ENCODE measurements around the gene DNMT3B. TPM values are rescaled to one million over a fixed set of nuclear protein-coding genes. Genes with fewer than 3 reads are reported as not detected.

DNMT3B gene
- total and polyA plus RNA-seq, 4 donors, result 0.26 to 2.8 (median 0.60) TPM

DNA sequence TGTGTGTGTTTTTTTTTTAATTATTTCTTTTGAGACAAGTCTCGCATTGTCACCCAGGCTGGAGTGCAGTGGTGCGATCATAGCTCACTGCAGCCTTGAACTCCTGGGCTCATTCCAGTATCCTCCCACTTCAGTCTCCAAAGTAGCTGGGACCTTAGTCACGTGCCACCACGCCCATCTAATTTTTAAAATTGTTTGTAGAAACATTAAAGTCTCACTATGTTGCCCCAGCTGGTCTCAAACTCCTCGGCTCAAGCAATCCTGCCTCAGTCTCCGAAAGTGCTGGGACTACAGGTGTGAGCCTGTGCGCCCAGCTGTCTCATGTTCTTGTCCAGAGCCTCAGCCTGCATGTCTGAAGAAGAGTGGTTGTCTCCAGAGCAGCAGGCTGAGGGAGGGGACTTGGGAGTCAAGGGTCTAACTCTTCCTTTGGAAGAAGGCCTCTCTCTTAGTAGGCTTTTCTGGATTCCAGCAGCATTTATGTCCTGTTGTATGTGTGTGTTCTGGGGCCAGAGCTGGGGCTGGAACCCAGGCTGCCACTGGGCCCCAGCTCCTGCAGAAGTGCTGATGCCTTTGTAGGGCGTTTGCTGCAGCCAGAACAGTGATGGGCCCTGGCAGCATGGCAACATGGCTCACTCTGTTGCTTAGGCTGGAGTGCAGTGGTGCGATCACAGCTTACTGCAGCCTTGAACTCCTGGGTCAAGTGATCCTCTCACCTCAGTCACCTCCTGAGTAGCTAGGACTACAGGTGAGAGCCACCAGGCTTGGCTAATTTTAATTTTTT is 5.4 kb downstream of the DNMT3B start:
- Histone ChIP-seq H3K27me3 (ENCODE audit: control insufficient read depth in 4 of 4, insufficient read depth in 4 of 4, low read length in 3 of 4) (no peaks in the 10 kb centered on the region), H3K4me1 (ENCODE audit: control insufficient read depth in 4 of 4, insufficient read depth in 4 of 4, low read length in 3 of 4) (peaks cover 2 to 13% (median 10%) of the 10 kb centered on the region in 4 donors), H3K27ac (ENCODE audit: low read depth in 1 of 2, low read length in 2 of 2) (no peak overlapping the region), H3K36me3 (ENCODE audit: control insufficient read depth in 4 of 4, insufficient read depth in 3 of 4, low read depth in 1 of 4, low read length in 3 of 4) (no peaks in the 10 kb centered on the region), H3K9ac (ENCODE audit: low read depth in 1 of 2, low read length in 2 of 2) (no peak overlapping the region), H3K9me3 (ENCODE audit: control insufficient read depth in 4 of 4, low read length in 3 of 4) (no peaks in the 10 kb centered on the region), H3K4me3 (ENCODE audit: low read depth in 1 of 3, low read length in 3 of 3) (no peak overlapping the region)
- DNase-seq (ENCODE audit: low spot score), result no peak
- WGBS, result 93% methylated on average over 9 of the region's 9 CpGs
- no peak for TF ChIP-seq TAF1 (conservative IDR thresholded peaks at IDR 0.05)
- no peak for TF ChIP-seq FOXA2 (IDR thresholded peaks at IDR 0.05)
- no peak for TF ChIP-seq RAD21 (IDR thresholded peaks at IDR 0.05)
- TF ChIP-seq SP1 (IDR thresholded peaks at IDR 0.05), result no peak
- no peak for TF ChIP-seq JUND (IDR thresholded peaks at IDR 0.05)
- TF ChIP-seq, protein P1, sequence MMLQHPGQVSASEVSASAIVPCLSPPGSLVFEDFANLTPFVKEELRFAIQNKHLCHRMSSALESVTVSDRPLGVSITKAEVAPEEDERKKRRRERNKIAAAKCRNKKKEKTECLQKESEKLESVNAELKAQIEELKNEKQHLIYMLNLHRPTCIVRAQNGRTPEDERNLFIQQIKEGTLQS (IDR thresholded peaks at IDR 0.05), result no peak
- TF ChIP-seq YY1 (IDR thresholded peaks at IDR 0.05), result no peak
- TF ChIP-seq, protein P2, sequence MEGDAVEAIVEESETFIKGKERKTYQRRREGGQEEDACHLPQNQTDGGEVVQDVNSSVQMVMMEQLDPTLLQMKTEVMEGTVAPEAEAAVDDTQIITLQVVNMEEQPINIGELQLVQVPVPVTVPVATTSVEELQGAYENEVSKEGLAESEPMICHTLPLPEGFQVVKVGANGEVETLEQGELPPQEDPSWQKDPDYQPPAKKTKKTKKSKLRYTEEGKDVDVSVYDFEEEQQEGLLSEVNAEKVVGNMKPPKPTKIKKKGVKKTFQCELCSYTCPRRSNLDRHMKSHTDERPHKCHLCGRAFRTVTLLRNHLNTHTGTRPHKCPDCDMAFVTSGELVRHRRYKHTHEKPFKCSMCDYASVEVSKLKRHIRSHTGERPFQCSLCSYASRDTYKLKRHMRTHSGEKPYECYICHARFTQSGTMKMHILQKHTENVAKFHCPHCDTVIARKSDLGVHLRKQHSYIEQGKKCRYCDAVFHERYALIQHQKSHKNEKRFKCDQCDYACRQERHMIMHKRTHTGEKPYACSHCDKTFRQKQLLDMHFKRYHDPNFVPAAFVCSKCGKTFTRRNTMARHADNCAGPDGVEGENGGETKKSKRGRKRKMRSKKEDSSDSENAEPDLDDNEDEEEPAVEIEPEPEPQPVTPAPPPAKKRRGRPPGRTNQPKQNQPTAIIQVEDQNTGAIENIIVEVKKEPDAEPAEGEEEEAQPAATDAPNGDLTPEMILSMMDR (IDR thresholded peaks at IDR 0.05; ENCODE audit: low read depth, low read length, missing input control), result no peak
- TF ChIP-seq GABPA (IDR thresholded peaks at IDR 0.05 in 1 of 2, conservative IDR thresholded peaks at IDR 0.05 in 1 of 2), result no peak
- no peak for TF ChIP-seq FOXA1 (IDR thresholded peaks at IDR 0.05)
- TF ChIP-seq RXRA (IDR thresholded peaks at IDR 0.05), result no peak
- no peak for TF ChIP-seq NR2F2 (IDR thresholded peaks at IDR 0.05)
- TF ChIP-seq, protein P3, sequence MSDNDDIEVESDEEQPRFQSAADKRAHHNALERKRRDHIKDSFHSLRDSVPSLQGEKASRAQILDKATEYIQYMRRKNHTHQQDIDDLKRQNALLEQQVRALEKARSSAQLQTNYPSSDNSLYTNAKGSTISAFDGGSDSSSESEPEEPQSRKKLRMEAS (IDR thresholded peaks at IDR 0.05), result no peak
- TF ChIP-seq EGR1 (IDR thresholded peaks at IDR 0.05; ENCODE audit: low read depth in 2 of 2), result no peak
- no peak for TF ChIP-seq HNF4A (conservative IDR thresholded peaks at IDR 0.05)
- TF ChIP-seq, protein P4, sequence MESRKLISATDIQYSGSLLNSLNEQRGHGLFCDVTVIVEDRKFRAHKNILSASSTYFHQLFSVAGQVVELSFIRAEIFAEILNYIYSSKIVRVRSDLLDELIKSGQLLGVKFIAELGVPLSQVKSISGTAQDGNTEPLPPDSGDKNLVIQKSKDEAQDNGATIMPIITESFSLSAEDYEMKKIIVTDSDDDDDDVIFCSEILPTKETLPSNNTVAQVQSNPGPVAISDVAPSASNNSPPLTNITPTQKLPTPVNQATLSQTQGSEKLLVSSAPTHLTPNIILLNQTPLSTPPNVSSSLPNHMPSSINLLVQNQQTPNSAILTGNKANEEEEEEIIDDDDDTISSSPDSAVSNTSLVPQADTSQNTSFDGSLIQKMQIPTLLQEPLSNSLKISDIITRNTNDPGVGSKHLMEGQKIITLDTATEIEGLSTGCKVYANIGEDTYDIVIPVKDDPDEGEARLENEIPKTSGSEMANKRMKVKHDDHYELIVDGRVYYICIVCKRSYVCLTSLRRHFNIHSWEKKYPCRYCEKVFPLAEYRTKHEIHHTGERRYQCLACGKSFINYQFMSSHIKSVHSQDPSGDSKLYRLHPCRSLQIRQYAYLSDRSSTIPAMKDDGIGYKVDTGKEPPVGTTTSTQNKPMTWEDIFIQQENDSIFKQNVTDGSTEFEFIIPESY (IDR thresholded peaks at IDR 0.05), result no peak
- TF ChIP-seq HNF4G (IDR thresholded peaks at IDR 0.05), result no peak
- TF ChIP-seq, protein P5, sequence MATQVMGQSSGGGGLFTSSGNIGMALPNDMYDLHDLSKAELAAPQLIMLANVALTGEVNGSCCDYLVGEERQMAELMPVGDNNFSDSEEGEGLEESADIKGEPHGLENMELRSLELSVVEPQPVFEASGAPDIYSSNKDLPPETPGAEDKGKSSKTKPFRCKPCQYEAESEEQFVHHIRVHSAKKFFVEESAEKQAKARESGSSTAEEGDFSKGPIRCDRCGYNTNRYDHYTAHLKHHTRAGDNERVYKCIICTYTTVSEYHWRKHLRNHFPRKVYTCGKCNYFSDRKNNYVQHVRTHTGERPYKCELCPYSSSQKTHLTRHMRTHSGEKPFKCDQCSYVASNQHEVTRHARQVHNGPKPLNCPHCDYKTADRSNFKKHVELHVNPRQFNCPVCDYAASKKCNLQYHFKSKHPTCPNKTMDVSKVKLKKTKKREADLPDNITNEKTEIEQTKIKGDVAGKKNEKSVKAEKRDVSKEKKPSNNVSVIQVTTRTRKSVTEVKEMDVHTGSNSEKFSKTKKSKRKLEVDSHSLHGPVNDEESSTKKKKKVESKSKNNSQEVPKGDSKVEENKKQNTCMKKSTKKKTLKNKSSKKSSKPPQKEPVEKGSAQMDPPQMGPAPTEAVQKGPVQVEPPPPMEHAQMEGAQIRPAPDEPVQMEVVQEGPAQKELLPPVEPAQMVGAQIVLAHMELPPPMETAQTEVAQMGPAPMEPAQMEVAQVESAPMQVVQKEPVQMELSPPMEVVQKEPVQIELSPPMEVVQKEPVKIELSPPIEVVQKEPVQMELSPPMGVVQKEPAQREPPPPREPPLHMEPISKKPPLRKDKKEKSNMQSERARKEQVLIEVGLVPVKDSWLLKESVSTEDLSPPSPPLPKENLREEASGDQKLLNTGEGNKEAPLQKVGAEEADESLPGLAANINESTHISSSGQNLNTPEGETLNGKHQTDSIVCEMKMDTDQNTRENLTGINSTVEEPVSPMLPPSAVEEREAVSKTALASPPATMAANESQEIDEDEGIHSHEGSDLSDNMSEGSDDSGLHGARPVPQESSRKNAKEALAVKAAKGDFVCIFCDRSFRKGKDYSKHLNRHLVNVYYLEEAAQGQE (IDR thresholded peaks at IDR 0.05), result no peak
